Measurements from ENCODE around the gene C1QTNF6.
A peak's percentile ranks its signal among the peaks of the same experiment; 100 is the strongest.

The C1QTNF6 gene

DNA sequence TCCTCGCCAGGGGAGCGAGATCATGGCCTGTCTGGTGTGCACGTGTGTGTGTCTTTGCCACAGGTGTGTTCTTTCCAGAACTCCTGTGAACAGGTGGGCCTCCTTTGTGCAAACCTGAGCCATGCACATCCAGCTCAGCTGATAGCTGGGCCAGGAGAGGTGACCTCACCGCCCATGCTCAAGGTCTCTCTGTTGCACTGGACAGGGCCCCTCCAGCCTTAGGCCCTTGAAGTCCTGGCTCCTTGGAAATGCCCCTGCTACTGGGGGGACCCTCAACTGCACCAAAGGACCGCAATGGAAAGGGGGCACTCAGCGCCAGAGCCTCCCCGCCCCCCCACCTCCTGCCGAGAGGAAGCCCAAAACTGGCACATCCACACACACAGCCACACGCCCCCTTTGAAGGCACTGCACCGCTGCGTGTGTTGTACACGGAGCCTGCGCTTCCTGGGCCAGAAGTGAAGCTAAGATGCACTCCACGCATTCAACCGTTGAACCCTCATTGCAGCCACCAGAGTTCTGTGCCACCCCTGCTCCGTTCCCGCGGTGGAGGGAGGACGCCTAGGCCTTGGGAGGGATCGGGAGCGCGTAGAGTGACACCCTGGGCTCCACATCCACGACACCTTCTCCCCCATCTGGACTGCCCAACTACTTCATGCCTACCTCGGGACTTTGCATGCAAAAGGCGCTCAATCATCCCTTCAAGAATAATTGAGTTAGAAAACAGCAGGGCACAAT lies 21.9 kb downstream of the C1QTNF6 start:
- CTCF ChIA-PET, result interaction anchor here (0.9 to 4.2 kb wide), 13 partner anchors 8 to 94 kb away, joined by 3 to 30 read pairs (median 4); no protein-coding TSS in a partner anchor

DNA sequence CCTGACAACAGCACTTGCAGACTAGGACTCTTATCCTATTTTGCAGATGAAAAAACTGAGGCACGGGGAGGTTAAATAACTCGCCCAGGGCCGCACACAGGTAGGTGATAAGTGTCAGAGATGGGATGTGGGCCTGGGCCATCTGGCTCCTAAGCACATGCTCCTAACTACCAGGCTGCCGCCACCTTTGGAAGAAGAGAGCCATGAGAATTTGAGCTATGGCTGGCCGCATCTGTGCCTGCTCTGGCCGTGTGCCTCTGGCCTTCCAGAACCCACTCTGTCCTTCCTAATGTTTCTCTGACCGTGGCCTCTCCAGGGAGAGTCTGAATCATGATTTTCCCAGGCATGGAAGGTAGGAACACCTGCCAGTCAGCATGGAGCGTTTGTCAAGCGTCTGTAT lies 23.0 kb downstream of the C1QTNF6 start:
- peaks cover 0 to 35% (median 7%) of the 10 kb centered on the region in 4 experiments for H3K4me1 ChIP-seq (ENCODE audit: control extremely low read depth in 1 of 4, control insufficient read depth in 4 of 4, insufficient read depth in 4 of 4, low read length in 3 of 4)
- H3K27ac ChIP-seq (ENCODE audit: insufficient read depth in 1 of 2, low read depth in 1 of 2, low read length in 2 of 2, poor library complexity in 1 of 2, severe bottlenecking in 2 of 2), result no peak overlapping the region
- no peak overlapping the region for H3K4me3 ChIP-seq (ENCODE audit: control insufficient read depth in 1 of 7, extremely low read depth in 1 of 7, insufficient read depth in 4 of 7, low read depth in 2 of 7, low read length in 6 of 7)
- no peaks in the 10 kb centered on the region for H3K27me3 ChIP-seq (replicated peaks in 2 of 5; ENCODE audit: control insufficient read depth in 4 of 5, insufficient read depth in 5 of 5, low read length in 4 of 5)
- DNase-seq, result no peak
- 96% methylated on average over 6 of the region's 9 CpGs for WGBS (ENCODE audit: insufficient coverage)
- CTCF ChIA-PET, result interaction anchor here (1.0 to 4.2 kb wide), 11 partner anchors 7 to 95 kb away, joined by 3 to 30 read pairs (median 5); no protein-coding TSS in a partner anchor
- H3K9me3 ChIP-seq (ENCODE audit: control extremely low read depth in 1 of 5, control insufficient read depth in 4 of 5, insufficient read depth in 2 of 5, low read depth in 1 of 5, low read length in 4 of 5), result peaks cover 0 to 6% (median 0%) of the 10 kb centered on the region in 5 experiments
- no peaks in the 10 kb centered on the region for H3K36me3 ChIP-seq (ENCODE audit: control insufficient read depth in 4 of 4, insufficient read depth in 4 of 4, low read length in 3 of 4)
- POLR2A ChIA-PET, result no interaction called here

More for the DNA sequence above, 21.9 kb downstream of the C1QTNF6 start:
- Histone ChIP-seq H3K36me3 (ENCODE audit: control insufficient read depth in 4 of 4, insufficient read depth in 4 of 4, low read length in 3 of 4) (no peaks in the 10 kb centered on the region), H3K4me3 (ENCODE audit: control insufficient read depth in 1 of 7, extremely low read depth in 1 of 7, insufficient read depth in 4 of 7, low read depth in 2 of 7, low read length in 6 of 7) (no peak overlapping the region), H3K4me1 (ENCODE audit: control extremely low read depth in 1 of 4, control insufficient read depth in 4 of 4, insufficient read depth in 4 of 4, low read length in 3 of 4) (peaks cover 0 to 35% (median 7%) of the 10 kb centered on the region in 4 experiments), H3K9me3 (ENCODE audit: control extremely low read depth in 1 of 5, control insufficient read depth in 4 of 5, insufficient read depth in 2 of 5, low read depth in 1 of 5, low read length in 4 of 5) (peaks cover 0 to 6% (median 0%) of the 10 kb centered on the region in 5 experiments), H3K27me3 (replicated peaks in 2 of 5; ENCODE audit: control insufficient read depth in 4 of 5, insufficient read depth in 5 of 5, low read length in 4 of 5) (no peaks in the 10 kb centered on the region), H3K27ac (ENCODE audit: insufficient read depth in 1 of 2, low read depth in 1 of 2, low read length in 2 of 2, poor library complexity in 1 of 2, severe bottlenecking in 2 of 2) (no peak overlapping the region)
- 78% methylated on average over 23 of the region's 25 CpGs for WGBS (ENCODE audit: insufficient coverage)
- POLR2A ChIA-PET, result no interaction called here
- no peak for DNase-seq

DNA sequence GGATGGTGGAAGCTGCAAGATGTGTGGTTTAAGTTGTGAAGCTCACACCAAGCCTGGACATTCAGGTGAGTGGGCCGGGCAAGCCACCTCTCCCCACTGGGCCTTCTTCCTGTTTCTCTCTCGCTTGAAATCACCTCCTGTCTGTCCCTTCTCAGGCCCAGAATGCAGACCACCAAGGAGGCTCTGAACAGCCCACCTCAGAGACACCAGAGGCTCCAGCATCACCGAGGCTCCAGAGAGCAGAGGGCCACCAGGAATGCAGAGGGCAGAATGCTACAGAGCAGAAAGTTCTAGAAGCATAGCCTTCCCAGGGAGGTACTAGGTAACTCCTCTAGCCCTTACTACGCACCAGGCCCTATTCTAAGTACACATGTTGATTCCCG lies 23.6 kb downstream of the C1QTNF6 start:
- H3K4me3 ChIP-seq (ENCODE audit: control insufficient read depth in 1 of 7, extremely low read depth in 1 of 7, insufficient read depth in 4 of 7, low read depth in 2 of 7, low read length in 6 of 7), result no peak overlapping the region
- H3K27ac ChIP-seq (ENCODE audit: insufficient read depth in 1 of 2, low read depth in 1 of 2, low read length in 2 of 2, poor library complexity in 1 of 2, severe bottlenecking in 2 of 2), result no peak overlapping the region
- H3K9me3 ChIP-seq (ENCODE audit: control extremely low read depth in 1 of 5, control insufficient read depth in 4 of 5, insufficient read depth in 2 of 5, low read depth in 1 of 5, low read length in 4 of 5), result peaks cover 0 to 6% (median 0%) of the 10 kb centered on the region in 5 experiments
- WGBS (ENCODE audit: insufficient coverage), result 85% methylated on average over 4 of the region's 5 CpGs
- no peaks in the 10 kb centered on the region for H3K36me3 ChIP-seq (ENCODE audit: control insufficient read depth in 4 of 4, insufficient read depth in 4 of 4, low read length in 3 of 4)
- POLR2A ChIA-PET, result no interaction called here
- DNase-seq, result no peak
- H3K27me3 ChIP-seq (replicated peaks in 2 of 5; ENCODE audit: control insufficient read depth in 4 of 5, insufficient read depth in 5 of 5, low read length in 4 of 5), result no peaks in the 10 kb centered on the region
- CTCF ChIA-PET, result interaction anchor here (1.9 to 4.2 kb wide), 5 partner anchors 11 to 35 kb away, joined by 5 to 30 read pairs (median 20); no protein-coding TSS in a partner anchor
- peaks cover 0 to 35% (median 7%) of the 10 kb centered on the region in 4 experiments for H3K4me1 ChIP-seq (ENCODE audit: control extremely low read depth in 1 of 4, control insufficient read depth in 4 of 4, insufficient read depth in 4 of 4, low read length in 3 of 4)

DNA sequence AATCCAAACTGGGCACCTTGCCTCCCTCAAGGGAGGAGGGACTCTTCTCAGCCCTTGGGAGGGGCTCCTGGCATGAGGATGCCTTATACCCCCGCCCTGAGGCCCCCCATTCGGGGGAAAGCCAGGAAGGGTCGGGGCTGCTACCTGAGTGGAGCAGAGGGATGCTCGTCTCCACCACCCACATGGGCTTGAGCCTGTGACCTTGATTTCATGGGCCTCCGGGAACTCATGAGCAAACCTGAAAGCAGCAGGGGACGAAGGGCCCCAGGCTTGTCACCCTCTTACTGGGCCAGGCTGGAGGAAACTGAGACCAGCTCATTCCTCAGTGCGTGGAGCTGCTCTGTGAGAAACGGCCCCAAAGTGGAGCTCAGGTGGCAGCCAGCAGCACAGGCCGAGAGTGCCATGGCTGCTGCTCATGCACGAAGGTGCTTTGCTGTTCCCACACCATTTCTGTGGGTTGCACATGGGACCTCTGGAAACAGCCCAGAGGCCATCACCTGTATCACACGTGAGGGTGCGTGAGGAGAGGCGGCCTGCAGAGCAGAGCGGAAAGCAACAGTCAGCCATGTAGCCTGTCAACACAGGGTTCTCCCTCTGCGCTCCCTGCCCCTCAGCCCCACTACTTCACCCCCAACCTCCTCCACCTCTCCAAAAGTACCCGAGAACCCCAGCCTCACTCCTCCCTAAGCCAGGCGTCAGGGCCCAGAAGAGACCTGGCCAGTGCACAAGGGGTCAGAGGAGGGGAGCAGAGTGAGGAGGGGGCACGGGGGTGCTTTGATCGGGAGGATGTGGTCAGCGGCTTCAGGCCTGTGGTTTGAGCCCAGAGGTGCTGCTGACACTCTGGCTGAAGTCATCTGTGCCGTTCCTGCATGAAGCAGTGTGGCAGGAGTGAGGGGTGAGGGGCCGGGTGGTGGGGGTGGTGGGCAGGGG lies 24.2 kb downstream of the C1QTNF6 start:
- WGBS (ENCODE audit: insufficient coverage), result 85% methylated on average over 17 of the region's 22 CpGs
- POLR2A ChIA-PET, result no interaction called here
- Histone ChIP-seq H3K4me1 (ENCODE audit: control extremely low read depth in 1 of 4, control insufficient read depth in 4 of 4, insufficient read depth in 4 of 4, low read length in 3 of 4) (peaks cover 0 to 35% (median 7%) of the 10 kb centered on the region in 4 experiments), H3K9me3 (ENCODE audit: control extremely low read depth in 1 of 5, control insufficient read depth in 4 of 5, insufficient read depth in 2 of 5, low read depth in 1 of 5, low read length in 4 of 5) (peaks cover 0 to 6% (median 0%) of the 10 kb centered on the region in 5 experiments), H3K27me3 (replicated peaks in 2 of 5; ENCODE audit: control insufficient read depth in 4 of 5, insufficient read depth in 5 of 5, low read length in 4 of 5) (no peaks in the 10 kb centered on the region), H3K4me3 (ENCODE audit: control insufficient read depth in 1 of 7, extremely low read depth in 1 of 7, insufficient read depth in 4 of 7, low read depth in 2 of 7, low read length in 6 of 7) (no peak overlapping the region), H3K36me3 (ENCODE audit: control insufficient read depth in 4 of 4, insufficient read depth in 4 of 4, low read length in 3 of 4) (no peaks in the 10 kb centered on the region), H3K27ac (ENCODE audit: insufficient read depth in 1 of 2, low read depth in 1 of 2, low read length in 2 of 2, poor library complexity in 1 of 2, severe bottlenecking in 2 of 2) (no peak overlapping the region)
- CTCF ChIA-PET, result interaction anchor here (0.6 to 2.1 kb wide), 6 partner anchors 10 to 288 kb away, joined by 3 to 10 read pairs (median 5); no protein-coding TSS in a partner anchor
- no peak for DNase-seq

DNA sequence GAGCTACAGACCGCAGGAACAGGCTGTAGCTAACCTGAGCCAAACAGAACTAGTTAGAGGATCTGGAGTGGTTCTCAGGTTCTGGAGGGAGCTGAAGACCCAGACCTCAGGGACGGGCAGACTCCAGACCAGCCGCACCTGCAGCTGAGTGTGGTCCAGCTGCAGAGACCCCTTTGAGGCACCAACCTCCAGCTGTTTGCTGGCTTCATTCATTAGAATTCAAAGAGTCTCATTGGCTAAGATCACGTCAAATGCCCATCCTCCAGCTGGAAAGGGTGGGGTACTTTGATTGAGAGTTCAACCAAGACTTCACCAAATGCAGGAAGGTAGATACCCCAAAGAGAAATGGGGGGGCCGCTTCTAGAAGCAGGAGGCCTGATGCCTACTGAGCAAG lies 25.0 kb downstream of the C1QTNF6 start:
- no peak for DNase-seq
- no peaks in the 10 kb centered on the region for H3K36me3 ChIP-seq (ENCODE audit: control insufficient read depth in 4 of 4, insufficient read depth in 4 of 4, low read length in 3 of 4)
- 97% methylated on average over 3 of the region's 5 CpGs for WGBS (ENCODE audit: insufficient coverage)
- CTCF ChIA-PET, result interaction anchor here (0.6 to 2.2 kb wide), 8 partner anchors 9 to 289 kb away, joined by 3 to 10 read pairs (median 4); no protein-coding TSS in a partner anchor
- POLR2A ChIA-PET, result no interaction called here
- H3K4me3 ChIP-seq (ENCODE audit: control insufficient read depth in 1 of 7, extremely low read depth in 1 of 7, insufficient read depth in 4 of 7, low read depth in 2 of 7, low read length in 6 of 7), result no peak overlapping the region
- H3K4me1 ChIP-seq (ENCODE audit: control extremely low read depth in 1 of 4, control insufficient read depth in 4 of 4, insufficient read depth in 4 of 4, low read length in 3 of 4), result peaks cover 0 to 31% (median 7%) of the 10 kb centered on the region in 4 experiments
- no peak overlapping the region for H3K27ac ChIP-seq (ENCODE audit: insufficient read depth in 1 of 2, low read depth in 1 of 2, low read length in 2 of 2, poor library complexity in 1 of 2, severe bottlenecking in 2 of 2)
- H3K27me3 ChIP-seq (replicated peaks in 2 of 5; ENCODE audit: control insufficient read depth in 4 of 5, insufficient read depth in 5 of 5, low read length in 4 of 5), result no peaks in the 10 kb centered on the region
- H3K9me3 ChIP-seq (ENCODE audit: control extremely low read depth in 1 of 5, control insufficient read depth in 4 of 5, insufficient read depth in 2 of 5, low read depth in 1 of 5, low read length in 4 of 5), result peaks cover 0 to 6% (median 0%) of the 10 kb centered on the region in 5 experiments

DNA sequence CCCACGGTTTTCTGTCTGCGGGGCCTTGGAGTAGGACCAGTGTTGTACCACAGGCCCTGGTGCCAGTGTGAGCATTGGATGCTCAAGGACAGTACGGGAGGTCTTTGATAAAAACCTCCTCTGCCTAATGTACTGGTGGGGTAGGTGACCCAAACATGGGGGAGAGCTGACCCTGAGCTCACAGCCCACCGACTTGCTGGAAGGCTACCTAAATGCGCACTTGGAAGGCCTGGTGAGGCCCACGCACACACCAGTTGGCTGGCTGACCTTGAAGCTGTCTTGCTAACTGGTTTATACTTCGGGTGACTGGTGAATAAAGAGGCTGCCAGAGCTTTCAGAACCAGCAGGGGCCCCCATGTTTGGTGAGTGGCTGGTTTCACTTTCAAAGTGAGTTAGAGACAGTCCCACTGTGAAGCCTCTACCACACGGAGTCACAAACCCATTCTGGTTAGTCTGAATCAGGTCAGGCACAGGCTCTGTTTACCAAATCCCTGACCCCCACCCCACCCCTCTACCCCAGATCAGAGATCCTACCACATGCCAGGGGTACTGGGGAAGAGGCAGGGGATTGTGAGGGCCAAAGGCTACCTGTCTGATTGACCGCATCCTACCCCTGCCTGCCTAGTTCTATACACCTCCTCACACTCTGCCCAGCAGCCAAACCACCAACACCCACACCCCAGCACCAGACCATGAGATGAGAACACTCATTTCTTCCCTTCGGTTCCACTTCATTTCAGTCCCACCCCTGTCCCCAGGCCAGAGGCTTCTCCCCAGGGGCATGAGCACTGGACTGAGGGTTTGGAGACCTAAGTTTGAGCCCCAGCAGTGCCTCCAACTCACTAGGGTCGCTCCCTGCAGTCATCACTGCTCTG lies 25.6 kb downstream of the C1QTNF6 start:
- CTCF ChIA-PET, result interaction anchor here (1.0 to 2.2 kb wide), 7 partner anchors 10 to 145 kb away, joined by 3 to 10 read pairs (median 5); no protein-coding TSS in a partner anchor

More for the DNA sequence above, 25.6 kb downstream of the C1QTNF6 start:
- Histone ChIP-seq H3K36me3 (ENCODE audit: control insufficient read depth in 4 of 4, insufficient read depth in 4 of 4, low read length in 3 of 4) (no peaks in the 10 kb centered on the region), H3K27ac (ENCODE audit: insufficient read depth in 1 of 2, low read depth in 1 of 2, low read length in 2 of 2, poor library complexity in 1 of 2, severe bottlenecking in 2 of 2) (no peak overlapping the region), H3K4me3 (ENCODE audit: control insufficient read depth in 1 of 7, extremely low read depth in 1 of 7, insufficient read depth in 4 of 7, low read depth in 2 of 7, low read length in 6 of 7) (no peak overlapping the region), H3K9me3 (ENCODE audit: control extremely low read depth in 1 of 5, control insufficient read depth in 4 of 5, insufficient read depth in 2 of 5, low read depth in 1 of 5, low read length in 4 of 5) (peaks cover 0 to 6% (median 0%) of the 10 kb centered on the region in 5 experiments), H3K27me3 (replicated peaks in 2 of 5; ENCODE audit: control insufficient read depth in 4 of 5, insufficient read depth in 5 of 5, low read length in 4 of 5) (no peaks in the 10 kb centered on the region), H3K4me1 (ENCODE audit: control extremely low read depth in 1 of 4, control insufficient read depth in 4 of 4, insufficient read depth in 4 of 4, low read length in 3 of 4) (peaks cover 0 to 27% (median 7%) of the 10 kb centered on the region in 4 experiments)
- POLR2A ChIA-PET, result no interaction called here
- DNase-seq, result peak; percentile 25 to 54 (median 51)
- 77% methylated on average over 9 of the region's 11 CpGs for WGBS (ENCODE audit: insufficient coverage)

Measured in common myeloid progenitor, CD34-positive (primary cell).